A549 treated with Hydrocortisone at 1 μM for 4 hours (cell line): Measurements from ENCODE around the gene ZCCHC17. TPM values are rescaled to one million over a fixed set of nuclear protein-coding genes. Genes with fewer than 3 reads are reported as not detected.

Experiments
- total RNA-seq: library from RNA; stranded (reverse); fragments of 200-300 nt; extraction: Qiagen RNA extraction; gene quantifications from 5 replicates; pipeline ENCODE4 v1.2.3, GENCODE V29; 2022

The ZCCHC17 gene, protein sequence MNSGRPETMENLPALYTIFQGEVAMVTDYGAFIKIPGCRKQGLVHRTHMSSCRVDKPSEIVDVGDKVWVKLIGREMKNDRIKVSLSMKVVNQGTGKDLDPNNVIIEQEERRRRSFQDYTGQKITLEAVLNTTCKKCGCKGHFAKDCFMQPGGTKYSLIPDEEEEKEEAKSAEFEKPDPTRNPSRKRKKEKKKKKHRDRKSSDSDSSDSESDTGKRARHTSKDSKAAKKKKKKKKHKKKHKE
- total RNA-seq, result 22.3 to 28.7 TPM (median 24.3 TPM) in 5 replicates

DNA sequence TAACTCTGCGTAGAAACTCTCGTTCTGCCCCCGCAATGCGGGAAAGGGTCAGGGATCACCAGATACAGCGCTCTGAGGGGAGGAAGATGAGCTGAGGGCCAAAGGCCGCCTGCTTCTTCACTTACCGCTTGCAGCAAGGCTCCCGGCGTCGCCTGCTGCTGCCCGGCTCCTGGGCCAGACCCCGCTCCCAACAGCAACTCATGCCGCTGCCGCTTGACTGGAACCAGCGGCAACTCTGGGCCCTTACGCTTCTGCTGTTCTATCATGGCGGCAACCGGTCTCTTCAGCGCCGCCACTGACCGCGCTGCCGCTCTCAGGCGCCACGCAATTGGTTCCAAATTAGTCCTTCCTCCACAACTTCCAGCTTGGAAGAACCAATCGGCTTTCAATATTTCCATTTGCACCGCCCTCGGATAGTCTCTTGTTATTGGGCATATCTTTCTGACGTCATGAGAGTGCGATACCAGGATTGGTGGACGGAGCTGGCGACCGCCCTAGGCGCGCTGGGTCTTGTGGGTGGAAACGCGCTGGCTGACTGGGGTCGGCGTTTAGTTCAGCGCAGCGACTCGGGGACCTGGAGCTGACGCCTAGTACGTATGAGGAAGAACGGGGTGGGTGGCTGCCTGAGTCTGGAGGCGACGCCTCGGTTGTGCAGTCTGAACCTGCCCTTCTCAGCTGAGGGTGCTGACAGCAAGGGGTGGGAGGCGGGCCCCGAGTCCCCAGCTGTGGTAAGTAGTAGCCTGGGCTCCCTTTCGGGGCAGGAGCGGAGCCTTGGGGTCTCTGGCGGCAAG, at the start of gene ZCCHC17, which contains the start of gene SNRNP40:
Gene ZCCHC17 (plus strand): TSS at position 547 of the 791 bp plus-strand sequence. CDS start 13,067 bp downstream, outside the sequence.
Gene SNRNP40 (minus strand): TSS at position 303 of the 791 bp plus-strand sequence. CDS start 37 bp downstream, at position 266.

DNA sequence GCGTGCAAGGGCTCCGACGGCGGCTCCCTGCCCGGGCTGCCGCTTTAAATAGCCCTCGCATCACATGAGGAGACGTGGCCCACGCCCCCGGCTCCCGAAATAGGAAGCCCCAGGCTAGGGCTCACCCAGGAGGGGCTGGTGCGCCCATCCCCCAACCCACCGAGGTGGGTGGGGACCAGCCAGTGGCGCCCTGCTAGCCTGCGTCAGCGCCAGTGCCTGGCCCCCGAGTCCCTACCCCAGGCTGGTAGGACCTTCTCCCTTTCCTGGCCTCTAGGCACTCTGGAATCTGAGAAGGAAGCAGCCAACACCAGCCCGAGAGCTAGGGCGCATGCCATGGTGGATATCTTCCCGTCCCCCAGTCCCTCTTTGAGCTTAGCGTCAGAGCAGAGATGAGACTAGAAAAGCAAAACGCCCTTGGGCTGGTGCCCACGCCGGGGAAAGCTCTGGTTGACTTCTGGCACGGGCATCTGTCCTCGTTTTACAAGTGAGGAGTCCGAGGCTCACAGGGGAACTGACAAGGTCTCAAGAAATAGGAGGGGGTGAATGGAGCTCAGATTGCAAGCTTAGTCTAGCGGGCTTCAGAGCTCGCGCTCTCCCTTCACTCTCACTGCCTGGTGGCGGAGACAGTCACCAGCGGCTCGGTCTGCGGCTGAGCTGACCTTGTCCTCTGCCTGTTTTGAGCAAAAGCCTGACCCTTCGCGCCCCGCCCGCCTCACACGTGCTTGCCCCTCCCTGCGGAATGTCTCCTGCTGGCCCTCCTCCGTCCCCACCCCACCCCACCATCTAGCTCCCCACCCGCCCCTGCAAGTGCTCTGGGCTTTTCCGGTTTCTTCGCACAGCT, 76.4 kb downstream of the ZCCHC17 start, which contains the start of gene FABP3:
Gene FABP3 (minus strand): TSS at position 21 of the 841 bp plus-strand sequence. CDS start 62 bp downstream, outside the sequence.

DNA sequence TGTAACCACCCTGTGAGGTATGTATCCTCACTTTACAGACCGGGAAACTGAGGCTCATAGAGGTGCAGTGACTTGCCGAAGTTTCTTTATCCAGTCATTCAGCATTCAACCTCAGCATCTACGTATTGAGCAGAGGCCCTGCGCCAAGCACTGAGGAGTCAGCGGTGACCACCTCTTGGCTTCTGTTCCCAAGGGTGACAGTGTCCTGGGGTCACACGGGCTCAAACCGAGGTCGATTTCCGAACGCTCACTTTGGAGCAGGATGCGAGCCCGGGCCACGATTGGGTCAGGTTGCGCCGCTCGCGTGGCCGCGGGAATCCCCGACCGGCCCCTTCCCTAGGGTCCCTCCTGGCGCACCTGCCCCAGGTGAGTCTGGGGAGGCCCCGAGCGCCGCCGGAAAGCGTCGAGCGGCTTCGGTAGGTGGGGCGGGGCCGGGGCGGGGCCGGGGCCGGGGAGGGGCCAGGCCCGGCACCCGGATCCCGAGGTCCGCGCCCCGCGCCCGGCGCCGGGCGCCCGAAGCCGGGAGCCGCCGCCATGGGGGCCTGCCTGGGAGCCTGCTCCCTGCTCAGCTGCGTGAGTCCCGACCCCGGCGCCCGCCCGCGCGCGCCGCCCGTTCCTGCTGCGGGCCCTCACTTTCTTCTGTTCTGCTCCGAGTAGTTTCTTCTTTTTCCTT, 116.0 kb downstream of the ZCCHC17 start, which contains the start of gene SERINC2:
Gene SERINC2 (plus strand): TSS at position 482 of the 673 bp plus-strand sequence. CDS start 53 bp downstream, at position 535.

Other genes starting within 250 kb of the ZCCHC17 start
- 23.0 to 36.2 TPM (median 30.2 TPM) in 5 replicates for gene PUM1, start 231.3 kb upstream of the ZCCHC17 start, total RNA-seq
- gene NKAIN1, start 57.1 kb upstream of the ZCCHC17 start, total RNA-seq, result 0.95 to 1.6 TPM (median 1.1 TPM) in 5 replicates
- gene SNRNP40, start 244 bp upstream of the ZCCHC17 start, total RNA-seq, result 36.5 to 43.5 TPM (median 42.1 TPM) in 5 replicates
- gene FABP3, start 76.0 kb downstream of the ZCCHC17 start, total RNA-seq, result not detected in 5 replicates
- 19.9 to 30.9 TPM (median 27.6 TPM) in 5 replicates for gene SERINC2, start 116.2 kb downstream of the ZCCHC17 start, total RNA-seq